Stimulated activated CD8-positive, alpha-beta memory T cell treated with anti-CD3 and anti-CD28 coated beads, Interleukin-4, amount 100 ng/mL, for 1 hour (primary cell): ENCODE results near the gene TTC38.
"Not testable (repeated sequence)": the region's sequence is repeated elsewhere in the genome, so short reads cannot be mapped to it uniquely, and the experiment has no call there.

Experiments used
- DNase-seq, 2 donors: peaks; one replicate each; pipeline ENCODE4 v3.0.0-alpha.2; 2020; ENCODE audit warnings: low read depth in 2 of 2, low spot score in 1 of 2

TTC38 gene

GRCh38 chr22:46295277-46295971 lies 27.6 kb downstream of the TTC38 start:
- DNase-seq, result no peak

GRCh38 chr22:46296257-46297150 lies 28.7 kb downstream of the TTC38 start, which contains the start of gene GTSE1:
GTSE1 (plus strand) TSS chr22:46296870; CDS start chr22:46297401, 531 bp downstream.
- peak; percentile 87 to 95 for DNase-seq

- DNase-seq, result no peak
These were observed 29.5 kb downstream of the TTC38 start for GRCh38 chr22:46297151-46297812.

GRCh38 chr22:46299101-46299500 lies 31.3 kb downstream of the TTC38 start:
- no peak for DNase-seq

- DNase-seq, result no peak
These were observed 32.7 kb downstream of the TTC38 start for GRCh38 chr22:46300491-46300890.

GRCh38 chr22:46303347-46303965 lies 35.6 kb downstream of the TTC38 start:
- DNase-seq, result no peak

- no peak for DNase-seq
These were observed 40.6 kb downstream of the TTC38 start for GRCh38 chr22:46308283-46308988.

- DNase-seq, result no peak
These were observed 41.8 kb downstream of the TTC38 start for GRCh38 chr22:46309526-46310085.

- no peak for DNase-seq
These were observed 44.2 kb downstream of the TTC38 start for GRCh38 chr22:46312056-46312455.

GRCh38 chr22:46312848-46313247 lies 45.0 kb downstream of the TTC38 start:
- not testable (repeated sequence) for DNase-seq

GRCh38 chr22:46315976-46316375 lies 48.2 kb downstream of the TTC38 start:
- DNase-seq, result no peak

- DNase-seq, result no peak
These were observed 49.8 kb downstream of the TTC38 start for GRCh38 chr22:46317646-46318045.

GRCh38 chr22:46318576-46318975 lies 50.8 kb downstream of the TTC38 start:
- no peak for DNase-seq

- no peak for DNase-seq
These were observed 51.5 kb downstream of the TTC38 start for GRCh38 chr22:46319319-46319718.

GRCh38 chr22:46320166-46320710 lies 52.4 kb downstream of the TTC38 start:
- DNase-seq, result no peak

GRCh38 chr22:46320716-46321386 lies 53.0 kb downstream of the TTC38 start:
- no peak for DNase-seq

GRCh38 chr22:46322711-46323110 lies 54.9 kb downstream of the TTC38 start:
- no peak for DNase-seq

GRCh38 chr22:46323162-46323561 lies 55.4 kb downstream of the TTC38 start:
- no peak for DNase-seq

- DNase-seq, result no peak
These were observed 58.4 kb downstream of the TTC38 start for GRCh38 chr22:46326066-46326680.
